Neural progenitor cell (in vitro differentiated cells): ENCODE data around the gene CIITA.
A peak's percentile ranks its signal among the peaks of the same experiment; 100 is the strongest.

Experiments used
- EZH2 ChIP-seq: fragments of 200-600 bp; sonication (generic); IDR thresholded peaks from 2 replicates; pipeline ENCODE4 v1.6.1; 2017; ENCODE audit warnings: antibody characterized with exemption, mild to moderate bottlenecking, moderate library complexity
- EZH2phosphoT487 ChIP-seq: fragments of 200-600 bp; sonication (generic); IDR thresholded peaks from 2 replicates; pipeline ENCODE4 v1.6.1; 2017; ENCODE audit warnings: antibody characterized with exemption
- TF ChIP-seq, protein P1 (sequence below): fragments of 200-600 bp; sonication (generic); IDR thresholded peaks from 2 replicates; pipeline ENCODE4 v1.5.1; 2017; ENCODE audit warnings: antibody characterized with exemption, mild to moderate bottlenecking

DNA sequence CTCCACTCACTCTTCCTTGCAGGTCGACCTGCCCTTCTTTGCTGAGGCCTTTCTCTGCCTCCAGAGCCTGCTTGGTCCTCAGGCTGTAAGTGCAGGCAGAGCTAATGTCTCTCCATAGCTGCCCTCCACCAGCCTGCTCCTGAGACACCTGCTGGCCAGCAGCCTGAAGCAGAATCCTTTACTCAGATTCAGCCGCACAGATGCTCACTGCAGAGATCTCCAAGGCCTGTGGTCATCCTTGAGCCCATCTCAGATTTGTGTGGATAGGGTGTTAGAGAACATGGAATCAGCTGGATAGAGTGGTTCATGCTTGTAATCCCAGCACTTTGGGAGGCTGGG, 53.7 kb downstream of the CIITA start:
- TF ChIP-seq, protein P1, sequence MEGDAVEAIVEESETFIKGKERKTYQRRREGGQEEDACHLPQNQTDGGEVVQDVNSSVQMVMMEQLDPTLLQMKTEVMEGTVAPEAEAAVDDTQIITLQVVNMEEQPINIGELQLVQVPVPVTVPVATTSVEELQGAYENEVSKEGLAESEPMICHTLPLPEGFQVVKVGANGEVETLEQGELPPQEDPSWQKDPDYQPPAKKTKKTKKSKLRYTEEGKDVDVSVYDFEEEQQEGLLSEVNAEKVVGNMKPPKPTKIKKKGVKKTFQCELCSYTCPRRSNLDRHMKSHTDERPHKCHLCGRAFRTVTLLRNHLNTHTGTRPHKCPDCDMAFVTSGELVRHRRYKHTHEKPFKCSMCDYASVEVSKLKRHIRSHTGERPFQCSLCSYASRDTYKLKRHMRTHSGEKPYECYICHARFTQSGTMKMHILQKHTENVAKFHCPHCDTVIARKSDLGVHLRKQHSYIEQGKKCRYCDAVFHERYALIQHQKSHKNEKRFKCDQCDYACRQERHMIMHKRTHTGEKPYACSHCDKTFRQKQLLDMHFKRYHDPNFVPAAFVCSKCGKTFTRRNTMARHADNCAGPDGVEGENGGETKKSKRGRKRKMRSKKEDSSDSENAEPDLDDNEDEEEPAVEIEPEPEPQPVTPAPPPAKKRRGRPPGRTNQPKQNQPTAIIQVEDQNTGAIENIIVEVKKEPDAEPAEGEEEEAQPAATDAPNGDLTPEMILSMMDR = peak; percentile 16
- TF ChIP-seq EZH2 (no peak), EZH2phosphoT487 (no peak)
